HG02588 (cell line): ENCODE data around the gene MRPS12.
"Not testable (repeated sequence)": the region's sequence is repeated elsewhere in the genome, so short reads cannot be mapped to it uniquely, and the experiment has no call there.

Source experiments
- ATAC-seq: cut with Tn5 transposase; IDR thresholded peaks from one replicate; pipeline ENCODE4 v1.9.1; 2021; ENCODE audit warnings: mild to moderate bottlenecking, moderate library complexity; ENCODE audit not compliant: unreplicated experiment

MRPS12 gene

DNA sequence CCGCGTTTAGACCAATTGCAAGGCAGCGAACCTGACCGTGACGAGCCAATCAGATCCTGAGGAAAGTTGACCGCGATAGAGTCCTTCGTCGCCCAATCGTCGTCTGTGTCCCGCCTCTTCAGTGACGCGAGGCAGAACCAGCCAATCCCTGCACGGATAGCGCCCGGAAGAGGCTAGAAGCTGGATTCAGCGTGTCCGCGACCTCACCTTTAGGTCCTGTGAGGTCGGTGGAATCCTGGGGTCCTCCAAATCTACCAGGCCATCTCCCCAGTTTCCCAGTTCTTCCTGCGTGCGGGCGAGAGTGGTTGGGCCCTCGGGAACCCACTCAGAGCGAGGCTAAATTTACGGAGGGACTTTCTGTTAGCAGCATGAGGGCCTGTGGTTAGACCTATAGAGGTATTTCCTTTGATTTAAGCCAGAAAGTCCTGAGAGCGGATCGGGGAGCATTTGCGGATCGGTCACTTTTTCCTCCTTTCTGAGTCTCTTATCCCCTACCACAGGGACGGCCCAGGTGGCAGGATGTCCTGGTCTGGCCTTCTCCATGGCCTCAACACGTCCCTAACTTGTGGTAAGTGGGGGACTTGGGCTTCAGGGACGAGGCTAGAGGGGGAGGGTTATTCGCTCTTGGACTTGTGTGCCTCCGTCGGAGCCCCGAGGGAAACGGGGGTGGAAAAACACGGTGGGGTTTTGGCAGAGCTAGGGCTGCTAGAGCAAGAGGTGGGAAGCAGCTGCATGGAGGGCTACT is at the start of gene MRPS12:
MRPS12 (plus strand) TSS at position 169 of the 745 bp plus-strand sequence; CDS start at position 520, 351 bp downstream.
- peak; percentile 88 for ATAC-seq

- no peak for ATAC-seq
Observed at GRCh38 chr19:38883286-38883685, 47.5 kb upstream of the MRPS12 start.

DNA sequence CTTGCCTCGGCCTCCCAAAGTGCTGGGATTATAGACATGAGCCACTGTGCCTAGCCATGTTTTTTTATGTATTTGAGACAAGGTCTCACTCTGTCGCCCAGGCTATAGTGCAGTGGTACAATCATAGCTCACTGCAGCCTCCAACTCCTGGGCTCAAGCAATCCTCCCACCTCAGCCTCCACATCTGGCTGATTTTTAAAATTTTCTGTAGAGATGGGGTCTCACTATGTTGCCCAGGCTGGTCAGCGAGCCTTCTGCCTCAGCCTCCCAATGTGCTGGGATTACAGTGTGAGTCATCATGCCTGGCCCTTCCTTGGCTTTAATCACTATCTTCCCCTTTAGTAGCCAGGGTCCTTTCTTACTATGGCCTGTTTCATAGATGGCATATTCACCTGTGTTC is 46.1 kb upstream of the MRPS12 start:
- not testable (repeated sequence) for ATAC-seq

DNA sequence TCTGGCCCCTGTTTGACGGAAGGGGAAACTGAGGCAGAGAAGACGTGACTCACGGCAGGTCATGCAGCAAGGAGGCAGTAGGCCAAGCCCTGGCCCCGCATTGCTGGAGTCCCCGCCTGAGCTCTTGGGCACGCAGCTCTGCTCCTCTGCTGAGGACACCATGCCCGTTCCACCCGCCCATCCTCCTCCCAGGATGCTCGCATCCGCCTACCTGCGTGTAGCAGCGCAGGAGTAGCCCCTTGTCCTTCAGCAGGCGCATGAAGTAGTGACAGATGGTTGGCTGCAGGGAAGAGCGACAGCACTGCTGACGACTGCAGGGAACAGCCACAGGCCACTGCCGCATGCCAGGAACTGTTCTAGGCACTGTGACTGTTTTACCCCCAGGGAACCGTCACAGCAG is 41.9 kb upstream of the MRPS12 start:
- ATAC-seq = no peak

DNA sequence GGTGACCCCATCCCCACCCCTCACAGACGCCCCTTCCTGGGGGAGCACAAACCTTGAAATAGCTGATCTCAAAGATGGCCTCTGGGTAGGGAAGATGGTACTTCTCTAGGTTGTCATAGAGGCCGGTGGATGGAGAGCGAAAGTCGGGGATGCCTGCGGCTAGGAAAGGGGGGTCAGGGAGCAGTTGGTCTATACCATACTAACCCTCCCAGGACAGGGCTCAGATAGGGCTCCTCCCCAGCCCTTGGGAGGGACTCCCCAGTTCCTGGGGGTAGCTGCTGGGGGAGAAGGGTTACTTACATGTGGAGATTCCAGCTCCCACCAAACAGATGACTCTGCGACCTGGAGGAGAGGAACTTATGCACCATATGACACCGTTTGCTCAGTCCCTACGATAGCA is 40.9 kb upstream of the MRPS12 start:
- ATAC-seq = no peak

- ATAC-seq = no peak
Observed at GRCh38 chr19:38890686-38891085, 40.1 kb upstream of the MRPS12 start.

- ATAC-seq = no peak
Observed at GRCh38 chr19:38891771-38892170, 39.0 kb upstream of the MRPS12 start.

- ATAC-seq = no peak
Observed at GRCh38 chr19:38892841-38893240, 37.9 kb upstream of the MRPS12 start.

GRCh38 chr19:38893341-38893771 is 37.4 kb upstream of the MRPS12 start:
- ATAC-seq = no peak

- no peak for ATAC-seq
Observed at GRCh38 chr19:38894968-38895367, 35.8 kb upstream of the MRPS12 start.

DNA sequence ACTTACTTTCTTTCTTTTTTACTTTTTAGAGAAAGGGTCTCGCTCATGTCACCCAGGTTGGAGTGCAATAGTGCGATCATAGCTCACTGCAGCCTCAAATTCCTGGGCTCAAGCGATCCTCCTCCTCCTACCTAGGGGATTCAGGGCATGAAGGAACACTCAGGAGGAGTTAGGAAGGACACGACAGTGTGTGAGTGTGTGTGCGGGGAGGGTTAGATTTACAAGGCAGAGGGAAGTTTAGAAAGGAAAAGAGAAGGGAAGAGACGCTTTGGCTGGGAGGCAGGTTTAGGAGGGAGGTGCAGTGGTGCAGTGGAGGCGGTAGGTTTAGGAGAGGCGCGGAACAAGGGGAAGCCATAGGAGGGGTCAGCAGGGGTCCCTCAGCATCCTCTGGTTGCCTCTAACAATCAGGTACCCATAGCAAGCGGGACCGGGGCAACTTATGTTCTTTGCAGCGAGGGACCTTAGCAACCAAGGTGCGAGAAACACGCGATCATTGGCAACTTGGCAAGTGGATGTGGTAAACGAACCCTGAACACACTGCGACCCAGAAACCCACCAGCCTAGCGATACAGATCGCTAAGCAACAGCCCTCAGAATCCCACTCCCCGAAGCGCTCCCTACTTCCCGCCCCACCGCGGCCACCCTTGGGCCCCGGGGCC is 31.8 kb upstream of the MRPS12 start:
- no peak for ATAC-seq

DNA sequence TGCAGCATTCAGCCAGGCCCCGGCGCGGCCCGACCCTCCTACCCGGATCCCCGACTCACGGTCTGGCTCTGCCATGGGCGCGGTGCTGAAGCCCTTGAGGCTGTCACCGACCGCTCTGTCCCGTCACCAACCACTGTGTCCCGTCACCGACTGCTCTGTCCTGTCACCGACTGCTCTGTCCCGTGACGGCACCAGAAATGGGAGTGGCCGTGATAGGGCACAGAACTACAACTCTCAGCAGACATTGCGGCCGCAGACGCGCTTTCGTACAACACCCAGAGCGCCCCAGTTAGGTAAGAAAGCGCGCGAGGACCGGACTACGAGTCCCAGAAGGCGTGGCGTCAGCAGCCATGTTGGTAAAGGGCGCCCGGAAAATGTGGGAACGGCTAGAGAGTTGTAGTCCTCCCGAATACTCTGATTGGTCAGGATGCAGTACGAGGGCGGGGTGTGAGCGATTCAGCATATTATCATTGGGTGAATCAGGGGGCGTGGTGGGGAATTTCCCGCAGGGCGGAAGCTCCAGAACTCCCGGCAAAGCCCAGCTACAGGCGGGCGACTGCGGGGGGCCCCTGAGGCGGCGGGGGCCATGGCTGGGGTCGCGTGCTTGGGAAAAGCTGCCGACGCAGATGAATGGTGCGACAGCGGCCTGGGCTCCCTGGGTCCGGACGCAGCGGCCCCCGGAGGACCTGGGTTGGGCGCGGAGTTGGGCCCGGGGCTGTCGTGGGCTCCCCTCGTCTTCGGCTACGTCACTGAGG is 31.1 kb upstream of the MRPS12 start, which contains the start of the genes NFKBIB and SIRT2:
NFKBIB (plus strand) TSS at position 523 of the 755 bp plus-strand sequence; CDS start at position 587, 64 bp downstream.
SIRT2 (minus strand) TSS at position 172 of the 755 bp plus-strand sequence; CDS start at position 75, 97 bp downstream.
- ATAC-seq = peak; percentile 89

DNA sequence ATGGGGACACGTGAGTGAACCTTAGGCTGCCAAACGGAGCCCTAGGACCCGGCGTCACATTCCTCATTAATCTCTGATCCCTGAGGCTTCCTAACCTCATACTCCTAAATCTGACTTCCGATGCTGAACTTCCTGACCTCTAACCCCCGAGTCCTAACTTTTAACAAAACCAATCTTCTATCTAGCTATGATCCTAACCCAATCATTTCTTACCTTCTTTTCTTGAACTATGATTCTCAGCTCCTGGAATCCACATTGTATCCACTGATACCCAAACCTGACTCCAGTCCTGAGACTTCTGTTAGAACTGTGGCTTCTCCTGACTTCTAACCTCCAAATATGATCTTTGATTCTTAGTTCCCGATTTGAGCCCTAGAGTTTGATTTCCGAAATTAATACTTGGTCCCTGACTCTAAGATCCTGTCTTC is 30.5 kb upstream of the MRPS12 start:
- no peak for ATAC-seq

DNA sequence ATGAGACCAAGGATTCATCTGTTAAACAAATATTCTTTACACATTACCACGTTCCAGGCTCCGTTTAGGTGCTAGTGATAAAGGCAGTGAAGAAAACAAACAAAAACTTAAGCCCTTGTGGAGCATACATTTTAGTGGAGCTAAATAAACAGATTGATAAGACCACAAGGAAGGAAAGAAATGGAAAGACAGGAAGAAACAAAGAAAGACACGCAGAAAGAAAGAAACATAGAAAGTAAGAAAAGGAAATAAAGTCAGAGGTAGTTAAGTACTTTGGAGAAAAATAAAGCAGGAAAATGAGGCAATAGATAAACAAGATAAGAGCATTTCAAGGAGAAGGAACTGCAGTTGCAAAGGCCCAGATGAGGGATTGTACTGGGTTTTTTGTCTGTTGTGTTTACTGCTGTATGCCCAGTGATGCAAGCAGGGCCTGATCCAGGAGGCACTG is 30.0 kb upstream of the MRPS12 start:
- no peak for ATAC-seq

DNA sequence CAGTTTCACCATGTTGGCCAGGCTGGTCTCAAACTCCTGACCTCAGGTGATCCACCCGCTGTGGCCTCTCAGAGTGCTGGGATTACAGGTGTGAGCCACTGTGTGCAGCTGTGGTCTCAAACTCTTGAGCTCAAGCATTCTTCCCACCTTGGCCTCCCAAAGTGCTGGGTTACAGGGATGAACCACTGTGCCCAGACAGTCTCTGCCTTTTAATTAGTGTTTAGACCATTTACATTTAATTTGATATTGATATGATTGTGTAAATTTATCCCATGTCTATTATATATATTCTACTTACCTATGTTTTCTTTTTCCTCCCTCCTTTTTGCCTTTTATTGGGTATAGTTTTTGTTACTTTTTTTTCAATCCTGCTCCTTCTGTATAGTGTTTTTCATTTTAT is 29.1 kb upstream of the MRPS12 start:
- ATAC-seq = no peak

- ATAC-seq = no peak
Observed at GRCh38 chr19:38904581-38905539, 25.9 kb upstream of the MRPS12 start.

DNA sequence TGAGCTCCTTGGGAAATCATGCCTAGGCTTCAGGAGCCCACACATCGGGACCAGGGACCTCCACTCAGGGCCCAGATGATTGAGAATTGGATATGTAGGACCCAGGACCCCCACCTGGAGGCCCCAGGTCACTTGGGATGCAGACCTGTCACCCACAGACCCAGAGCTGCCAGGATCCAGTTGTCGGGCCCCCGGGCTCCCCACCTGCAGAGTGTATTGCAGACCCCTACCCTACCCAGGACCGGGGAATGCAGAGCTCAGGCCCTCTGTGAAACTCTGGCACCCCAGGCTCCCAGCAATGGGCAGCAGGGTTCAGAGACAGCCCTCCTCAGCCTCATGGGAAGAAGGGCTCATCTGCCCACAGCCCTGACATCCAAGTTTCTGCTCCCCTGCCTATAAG is 25.1 kb upstream of the MRPS12 start:
- ATAC-seq = no peak

GRCh38 chr19:38907227-38907626 is 23.5 kb upstream of the MRPS12 start:
- no peak for ATAC-seq

DNA sequence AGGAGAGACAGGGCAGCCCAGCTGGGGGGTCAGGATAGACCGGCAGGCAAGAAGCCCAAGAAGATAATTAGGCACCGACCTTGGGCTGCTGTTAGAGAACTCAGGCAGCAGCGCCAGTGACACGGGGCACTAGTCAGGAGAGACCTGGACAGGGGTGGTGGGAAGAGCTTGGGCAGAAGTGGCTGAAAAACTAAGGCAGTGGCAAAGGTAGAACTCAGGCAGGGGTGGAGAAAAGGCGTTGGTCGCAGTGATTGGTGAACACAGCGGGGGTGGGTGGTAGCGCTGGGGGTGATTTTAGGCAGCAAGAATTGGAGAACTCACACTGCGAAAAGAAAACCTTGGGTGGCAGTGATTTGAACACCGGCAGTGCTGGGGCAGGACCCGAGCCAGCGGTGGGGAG is 23.1 kb upstream of the MRPS12 start:
- no peak for ATAC-seq

GRCh38 chr19:38908911-38909310 is 21.8 kb upstream of the MRPS12 start:
- ATAC-seq = no peak
